AG20443 (cell line): ENCODE data around the gene CTNNA3.

Source experiments
- DNase-seq: peaks from one replicate; pipeline ENCODE4 v3.0.0; 2012; ENCODE audit warnings: low spot score, mixed read lengths

The CTNNA3 gene

DNA sequence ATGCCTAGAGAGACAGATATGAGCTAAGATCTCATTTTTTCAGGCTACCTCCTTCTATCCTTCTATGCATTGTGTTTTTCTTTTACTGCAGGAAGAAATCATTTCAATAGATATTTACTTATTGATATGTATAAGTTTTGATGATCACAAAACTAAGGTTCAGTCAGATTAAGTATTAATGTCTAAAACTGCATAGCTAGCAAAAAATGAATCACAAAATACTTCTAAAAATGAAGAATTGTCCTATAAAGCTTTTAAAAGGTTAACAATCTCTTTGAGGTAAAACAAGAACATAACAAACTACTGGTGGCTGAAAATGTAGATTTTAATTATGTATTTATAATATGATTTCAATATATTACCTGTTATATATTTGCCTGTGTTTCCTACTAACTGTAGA is 1403.1 kb downstream of the CTNNA3 start:
- DNase-seq = no peak

- DNase-seq = no peak
These were observed 1403.5 kb downstream of the CTNNA3 start for GRCh38 chr10:66292456-66292855.

GRCh38 chr10:66291133-66291532 is 1404.9 kb downstream of the CTNNA3 start:
- no peak for DNase-seq

GRCh38 chr10:66284621-66285020 is 1411.4 kb downstream of the CTNNA3 start:
- no peak for DNase-seq

DNA sequence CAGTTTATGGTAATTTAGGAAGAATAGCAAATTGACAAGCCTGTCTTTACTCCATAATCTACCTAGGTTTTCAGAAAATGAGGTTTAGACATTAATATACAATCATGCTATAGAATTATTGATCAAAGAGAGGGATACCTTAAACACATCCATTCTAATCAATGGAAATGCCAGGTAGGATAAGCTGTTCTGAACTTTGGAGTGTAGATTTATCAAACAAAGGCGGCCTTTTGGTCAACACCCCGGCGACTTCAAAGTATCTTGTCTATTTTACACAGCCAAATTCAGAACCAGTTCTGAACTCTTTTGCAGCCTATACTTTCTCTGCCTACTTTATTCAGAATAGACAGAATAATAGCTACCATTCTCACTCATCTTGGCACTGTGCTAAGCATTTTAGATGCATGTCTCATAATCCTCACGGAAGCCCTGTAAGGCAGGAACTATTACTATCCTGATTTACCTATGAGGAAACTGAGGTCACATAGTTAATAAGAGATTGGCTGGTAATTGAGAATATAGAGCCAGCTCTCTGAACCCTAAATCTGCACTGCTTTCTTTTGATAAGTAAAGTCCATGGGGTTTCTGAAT is 1412.0 kb downstream of the CTNNA3 start:
- no peak for DNase-seq

DNA sequence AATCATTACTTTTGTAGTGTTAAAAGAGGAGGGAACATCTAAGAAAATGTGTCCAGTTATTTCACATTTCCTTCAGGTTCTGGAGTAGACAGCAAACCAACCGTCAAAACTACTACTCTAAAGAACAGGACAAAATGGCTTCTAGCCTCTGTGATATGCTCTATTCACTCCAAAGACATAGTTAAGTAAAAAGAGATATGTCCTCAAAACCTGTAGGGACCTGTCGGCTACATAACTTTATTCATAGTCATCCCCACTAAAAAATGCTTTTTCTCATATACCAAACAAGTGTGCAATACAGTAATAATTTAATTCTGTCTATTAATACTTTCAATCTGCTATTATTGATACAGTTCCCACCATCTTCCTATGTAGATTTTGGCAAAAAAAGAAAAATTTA is 1412.9 kb downstream of the CTNNA3 start:
- no peak for DNase-seq

- DNase-seq = no peak
These were observed 1414.7 kb downstream of the CTNNA3 start for GRCh38 chr10:66281327-66281726.

DNA sequence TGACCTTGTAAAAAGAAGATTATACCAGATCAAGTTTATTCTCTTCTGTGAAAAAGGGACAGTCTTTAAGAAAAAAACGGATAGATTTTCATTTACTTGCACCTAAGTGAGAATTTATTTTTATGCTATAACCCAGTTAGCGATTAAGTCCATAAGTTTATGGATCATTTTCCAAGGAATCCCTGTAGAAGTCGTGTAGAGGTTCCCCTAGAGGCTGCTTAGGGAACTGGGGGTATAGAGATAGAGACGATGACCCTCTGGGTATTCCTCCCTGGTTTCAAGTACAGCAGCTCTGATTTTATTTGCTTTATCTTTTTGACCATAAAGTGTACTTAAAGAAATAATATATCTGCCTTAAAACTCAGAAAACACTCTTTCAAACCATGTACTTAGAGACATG is 1418.5 kb downstream of the CTNNA3 start:
- no peak for DNase-seq

DNA sequence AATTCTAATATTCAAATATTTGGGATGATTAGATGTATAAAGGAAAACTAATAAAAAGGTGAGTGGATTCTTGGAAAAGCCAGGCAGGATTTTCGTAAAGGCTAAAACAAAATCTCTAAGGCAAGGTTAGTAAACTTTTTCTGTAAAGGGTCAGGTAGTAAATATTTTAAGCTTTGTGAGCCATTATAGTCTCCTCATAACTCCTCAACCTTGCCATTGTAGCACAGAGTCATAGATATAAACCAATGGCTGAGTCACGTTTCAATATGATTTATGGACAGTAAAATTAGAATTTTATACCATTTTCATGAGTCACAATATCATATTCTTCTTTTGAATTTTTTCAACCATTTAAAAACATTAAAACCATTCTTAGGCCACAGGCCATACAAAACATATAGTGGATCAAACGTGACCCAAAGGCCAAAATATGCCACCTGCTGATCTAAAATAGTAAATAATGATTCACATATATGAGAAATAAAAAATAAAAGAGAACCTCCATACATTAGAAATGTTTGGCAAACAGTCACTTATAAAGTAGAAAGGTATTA is 1422.0 kb downstream of the CTNNA3 start:
- DNase-seq = no peak

DNA sequence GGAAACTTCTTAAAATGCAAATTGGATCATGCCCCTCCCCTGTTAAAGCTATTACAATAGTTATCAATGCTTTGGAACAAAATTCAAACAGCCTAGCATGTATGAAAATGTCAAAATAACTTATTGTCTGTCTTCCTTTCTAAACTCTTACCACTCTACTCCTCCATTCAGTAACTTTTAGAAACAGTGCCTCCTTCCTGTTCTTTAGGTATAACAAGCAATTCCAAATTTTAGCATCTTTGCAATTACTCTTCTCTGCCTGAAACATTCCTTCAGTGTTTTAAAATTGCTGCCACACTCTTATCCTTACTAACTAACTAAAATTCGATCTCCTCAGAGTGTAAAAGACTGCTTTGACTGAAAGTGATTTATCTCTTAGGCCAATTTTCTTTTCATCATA is 1430.6 kb downstream of the CTNNA3 start:
- DNase-seq = no peak

DNA sequence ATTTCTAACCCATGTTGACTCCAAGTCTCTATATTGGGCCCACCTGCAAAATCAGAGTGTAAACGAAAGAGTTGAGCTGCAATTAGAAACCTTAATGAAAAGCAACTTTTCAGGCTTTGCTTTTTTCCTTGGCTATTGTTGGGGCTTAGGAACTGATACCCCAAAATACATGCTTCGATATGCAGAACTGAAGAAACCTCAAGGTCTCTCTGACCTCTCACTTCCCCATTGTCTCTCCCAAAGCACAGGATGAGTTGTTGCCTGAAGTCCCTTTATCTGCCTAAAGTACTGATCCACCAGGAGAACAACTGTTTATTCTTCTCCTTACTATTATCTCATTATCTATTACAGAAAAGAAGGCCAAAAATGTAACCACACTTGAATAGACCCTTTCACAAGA is 1436.2 kb downstream of the CTNNA3 start:
- no peak for DNase-seq

DNA sequence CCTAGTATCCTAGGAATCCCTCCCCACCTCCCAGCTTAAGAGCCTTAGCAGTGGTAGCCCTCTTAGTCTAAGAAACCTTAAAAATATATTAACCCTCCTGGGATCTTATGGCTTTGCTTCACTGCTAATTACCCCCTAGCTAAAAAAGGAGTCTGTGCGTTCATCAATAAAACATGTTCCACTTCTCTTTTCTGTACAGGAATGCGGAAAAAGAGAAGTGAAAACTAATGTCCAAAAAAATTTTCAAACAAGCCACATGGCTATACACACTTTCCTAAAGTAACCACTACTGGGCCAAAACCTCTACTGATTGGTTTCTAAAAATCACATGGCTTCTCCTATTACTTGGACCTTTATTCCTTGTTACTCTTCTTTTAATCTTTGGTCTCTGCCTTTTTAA is 1437.3 kb downstream of the CTNNA3 start:
- DNase-seq = no peak

DNA sequence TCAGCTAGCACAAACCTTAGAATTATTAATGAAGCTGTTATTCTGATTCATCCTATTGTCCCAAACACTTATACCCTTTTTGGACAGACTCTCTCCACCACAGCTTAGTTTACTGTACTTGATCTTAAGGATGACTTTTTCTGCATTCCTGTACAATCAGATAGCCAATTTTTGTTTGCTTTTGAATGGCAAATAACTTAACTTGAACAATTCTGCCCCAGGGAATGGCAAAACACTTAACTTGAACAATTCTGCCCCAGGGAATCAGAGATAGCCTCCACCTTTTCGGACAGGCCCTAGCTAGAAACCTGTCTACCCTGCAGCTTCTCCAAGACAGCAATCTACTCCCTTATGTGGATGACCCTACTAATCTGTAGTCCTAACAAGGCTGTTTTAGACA is 1438.2 kb downstream of the CTNNA3 start:
- DNase-seq = no peak

- DNase-seq = no peak
These were observed 1443.0 kb downstream of the CTNNA3 start for GRCh38 chr10:66252986-66253385.

GRCh38 chr10:66246177-66246576 is 1449.8 kb downstream of the CTNNA3 start:
- DNase-seq = no peak

GRCh38 chr10:66244953-66245352 is 1451.0 kb downstream of the CTNNA3 start:
- DNase-seq = no peak

GRCh38 chr10:66242885-66243284 is 1453.1 kb downstream of the CTNNA3 start:
- DNase-seq = no peak

GRCh38 chr10:66239062-66239461 is 1456.9 kb downstream of the CTNNA3 start:
- DNase-seq = no peak

GRCh38 chr10:66238343-66238742 is 1457.7 kb downstream of the CTNNA3 start:
- no peak for DNase-seq

DNA sequence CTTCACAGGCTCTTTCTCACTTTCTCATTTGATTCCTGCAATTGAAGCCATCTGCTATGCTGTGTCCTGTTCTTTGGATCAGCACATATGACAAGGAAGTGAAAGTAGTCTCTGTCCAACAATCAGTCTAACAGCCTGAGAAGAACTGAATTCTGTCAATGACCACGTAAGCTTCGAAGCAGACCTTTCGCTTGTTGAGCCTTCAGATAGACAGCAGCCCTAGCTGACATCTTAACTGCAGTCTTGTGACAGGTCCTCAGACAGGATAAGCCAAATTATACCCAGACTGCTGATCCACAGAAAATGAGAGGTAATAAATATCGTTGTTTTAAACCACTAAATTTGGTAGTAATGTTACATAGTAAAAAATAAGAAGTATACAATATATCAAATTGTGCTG is 1461.1 kb downstream of the CTNNA3 start:
- no peak for DNase-seq

GRCh38 chr10:66228887-66229286 is 1467.1 kb downstream of the CTNNA3 start:
- DNase-seq = no peak

- DNase-seq = no peak
These were observed 1472.3 kb downstream of the CTNNA3 start for GRCh38 chr10:66223656-66224055.

DNA sequence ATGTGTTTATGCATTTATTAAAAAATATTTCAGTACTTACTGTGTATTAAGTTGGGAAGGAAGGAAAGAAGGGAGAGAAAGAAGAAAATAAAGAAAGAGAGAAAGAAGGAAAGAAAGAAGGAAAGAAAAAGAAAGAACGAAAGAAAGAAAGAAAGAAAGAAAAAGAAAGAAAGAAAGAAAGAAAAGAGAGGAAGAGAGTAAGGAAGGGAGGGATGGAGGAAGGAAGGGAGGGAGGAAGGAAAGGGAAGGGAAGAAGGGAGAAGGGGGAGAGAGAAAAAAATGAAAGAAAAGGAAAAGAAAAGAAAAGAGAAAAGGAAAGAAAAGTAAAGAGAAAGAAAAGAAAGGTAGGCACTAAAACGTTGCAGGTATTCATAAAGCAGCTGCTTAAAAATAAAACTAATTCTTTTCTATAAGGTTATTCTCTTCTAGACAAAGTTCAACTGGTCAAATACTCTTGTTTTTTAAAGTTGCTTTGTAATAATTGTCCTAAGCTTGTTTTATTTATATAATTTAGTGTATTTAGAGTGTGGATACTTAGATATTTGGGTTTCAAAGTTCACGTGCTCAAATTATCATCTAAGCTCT is 1473.4 kb downstream of the CTNNA3 start:
- DNase-seq = no peak

GRCh38 chr10:66218981-66219587 is 1476.9 kb downstream of the CTNNA3 start:
- DNase-seq = no peak
